B cell (primary cell): ENCODE data around the gene CCNK. TPM values are rescaled to one million over a fixed set of nuclear protein-coding genes. Genes with fewer than 3 reads are reported as not detected.

ENCODE experiments used
- ATAC-seq: fragments of 200-7000 bp; cut with Tn5 transposase; one replicate; pipeline ENCODE4 v1.10.0; 2021; ENCODE audit warnings: low read depth, mild to moderate bottlenecking, moderate number of reproducible peaks, moderate library complexity
- CTCF ChIA-PET: fragments of 350-600 bp; sonication (Branson Sonifier 250); formaldehyde crosslinking; loops from one replicate; lab custom pipeline; 2021; ENCODE audit warnings: antibody characterized with exemption, inconsistent platforms; lab: Charles Lee
- POLR2A ChIA-PET: fragments of 350-600 bp; sonication (Branson Sonifier 250); formaldehyde crosslinking; loops from one replicate; lab custom pipeline; 2021; ENCODE audit warnings: antibody characterized with exemption; lab: Charles Lee
- DNase-seq: peaks from one replicate; pipeline ENCODE4 v3.0.0; 2013
- H2AFZ ChIP-seq: 2 replicates; pipeline ENCODE4 v1.6.1; 2012; ENCODE audit warnings: mild to moderate bottlenecking, low read depth, low read length; ENCODE audit not compliant: insufficient read depth, poor library complexity, severe bottlenecking
- H3K27ac ChIP-seq, 2 donors: 1 replicate in 1 of 2; 2 replicates in 1 of 2; pipeline ENCODE4 v1.5.1; 2012 to 2013; ENCODE audit warnings: low read length in 2 of 2, mild to moderate bottlenecking in 2 of 2, moderate library complexity in 1 of 2
- H3K27me3 ChIP-seq, 4 experiments: fragments of 200-600 bp in 1 of 4; sonication (generic) in 1 of 4; replicated peaks in 1 of 4; 1 replicate in 2 of 4; 2 replicates in 2 of 4; pipeline versions ENCODE4 v1.6.1 to v1.7.0; 2013 to 2016; ENCODE audit warnings: low read length in 3 of 4, mild to moderate bottlenecking in 2 of 4, mixed read lengths in 1 of 4, moderate library complexity in 1 of 4; ENCODE audit not compliant: insufficient read depth in 4 of 4, control insufficient read depth in 3 of 4; ENCODE audit errors: control extremely low read depth in 1 of 4
- H3K36me3 ChIP-seq, 2 experiments: replicated peaks in 1 of 2; 1 replicate in 1 of 2; 2 replicates in 1 of 2; pipeline versions ENCODE4 v1.6.1 to v1.7.1; 2013; ENCODE audit warnings: low read length in 1 of 2; ENCODE audit not compliant: insufficient read depth in 2 of 2, control insufficient read depth in 1 of 2; ENCODE audit errors: control extremely low read depth in 1 of 2, extremely low read depth in 1 of 2
- H3K4me1 ChIP-seq, 2 donors: fragments of 200-600 bp in 1 of 2; sonication (generic) in 1 of 2; 1 replicate in 1 of 2; 2 replicates in 1 of 2; pipeline versions ENCODE4 v1.5.1 to v1.6.1; 2013 to 2017; ENCODE audit warnings: low read length in 2 of 2; ENCODE audit not compliant: control insufficient read depth in 2 of 2, insufficient read depth in 2 of 2
- H3K4me2 ChIP-seq: replicated peaks from 2 replicates; pipeline ENCODE3; 2012; ENCODE audit warnings: mild to moderate bottlenecking, low read depth, low read length; ENCODE audit not compliant: poor library complexity, severe bottlenecking
- H3K4me3 ChIP-seq, 5 experiments: fragments of 200-600 bp in 1 of 5; sonication (generic) in 1 of 5; 1 replicate in 3 of 5; 2 replicates in 2 of 5; pipeline versions ENCODE4 v1.5.1 to v1.7.0; 2011 to 2016; ENCODE audit warnings: low read length in 4 of 5, mild to moderate bottlenecking in 4 of 5, low read depth in 2 of 5, control low read depth in 1 of 5, moderate library complexity in 1 of 5; ENCODE audit not compliant: insufficient read depth in 1 of 5; ENCODE audit errors: control extremely low read depth in 1 of 5, extremely low read depth in 1 of 5
- H3K79me2 ChIP-seq: fragments of 200-600 bp; sonication (generic); one replicate; pipeline ENCODE4 v1.6.0; 2016; ENCODE audit warnings: low read length; ENCODE audit not compliant: control insufficient read depth, insufficient read depth
- H3K9ac ChIP-seq: fragments of 200-600 bp; sonication (generic); 2 replicates; pipeline ENCODE4 v1.6.1; 2017; ENCODE audit warnings: mild to moderate bottlenecking, low read length, moderate library complexity
- H3K9me3 ChIP-seq, 3 donors: one replicate each; pipeline versions ENCODE4 v1.6.1 to v1.7.1; 2013; ENCODE audit warnings: low read length in 2 of 3; ENCODE audit not compliant: control insufficient read depth in 2 of 3, insufficient read depth in 1 of 3; ENCODE audit errors: control extremely low read depth in 1 of 3
- H4K20me1 ChIP-seq: 2 replicates; pipeline ENCODE4 v1.6.0; 2012; ENCODE audit warnings: mild to moderate bottlenecking, low read length; ENCODE audit not compliant: insufficient read depth, control insufficient read depth, poor library complexity, severe bottlenecking
- H3K27ac Mint-ChIP-seq: one replicate; pipeline ENCODE4 v1.8.0; 2021; ENCODE audit warnings: mixed read lengths
- H3K27me3 Mint-ChIP-seq: one replicate; pipeline ENCODE4 v1.8.0; 2021; ENCODE audit warnings: mixed read lengths
- H3K4me1 Mint-ChIP-seq: one replicate; pipeline ENCODE4 v1.8.0; 2021; ENCODE audit warnings: mixed read lengths
- H3K4me3 Mint-ChIP-seq: one replicate; pipeline ENCODE4 v1.8.0; 2021; ENCODE audit warnings: mixed read lengths
- H3K9me3 Mint-ChIP-seq: one replicate; pipeline ENCODE4 v1.8.0; 2022; ENCODE audit warnings: mixed read lengths; ENCODE audit not compliant: insufficient read depth
- EZH2 ChIP-seq: IDR thresholded peaks from 2 replicates; pipeline ENCODE4 v1.6.1; 2012; ENCODE audit warnings: borderline replicate concordance, low read depth, mild to moderate bottlenecking, moderate library complexity, low read length; ENCODE audit not compliant: insufficient read depth, poor library complexity, severe bottlenecking
- WGBS: methylation state at CpG from one replicate; pipeline ENCODE4 v1.1.5; 2013; ENCODE audit warnings: missing lambda C conversion rate; ENCODE audit not compliant: insufficient coverage; 5-methylcytosine and 5-hydroxymethylcytosine counted together
- intact Hi-C: fragments of 100-400 bp; cut with micrococcal nuclease; formaldehyde crosslinking; loops from one replicate; pipeline ENCODE4 v1.10.0; 2022
- polyA plus RNA-seq: library from polyadenylated mRNA; depleted of rRNA; stranded (reverse); fragments of >200 nt; gene quantifications from 2 replicates; pipeline ENCODE4 v1.2.3, GENCODE V29; 2012
- total RNA-seq, 2 donors: library from RNA; stranded (reverse); fragments of 120-200 nt in 1 of 2; gene quantifications; 1 replicate in 1 of 2; 2 replicates in 1 of 2; pipeline versions ENCODE4 v1.2.3 to v1.2.4, GENCODE V29; 2013 to 2022
- TF ChIP-seq, protein P1 (sequence below): fragments of 200-600 bp; IDR thresholded peaks from one replicate; pipeline ENCODE4 v1.8.0; 2022; ENCODE audit warnings: antibody characterized with exemption, mild to moderate bottlenecking

Gene CCNK
- total and polyA plus RNA-seq, 2 donors (not counting 1 experiment from before 2014, with no cell fraction given): 17.5 to 82.0 TPM

GRCh38 chr14:99519931-99520421 lies 38.8 kb downstream of the CCNK start:
- Histone ChIP-seq H3K36me3 (no peaks in the 10 kb centered on the region), H3K79me2 (no peaks in the 10 kb centered on the region), H3K4me1 (no peaks in the 10 kb centered on the region), H3K27ac (no peak overlapping the region), H3K4me2 (no peak overlapping the region), H3K27me3 (no peaks in the 10 kb centered on the region), H3K9me3 (no peaks in the 10 kb centered on the region), H3K4me3 (no peak overlapping the region), H4K20me1 (no peaks in the 10 kb centered on the region), H3K9ac (no peak overlapping the region), H2AFZ (no peak overlapping the region)
- no peak overlapping the region for H3K4me3 Mint-ChIP-seq
- no peak for TF ChIP-seq EZH2
- TF ChIP-seq, protein P1, sequence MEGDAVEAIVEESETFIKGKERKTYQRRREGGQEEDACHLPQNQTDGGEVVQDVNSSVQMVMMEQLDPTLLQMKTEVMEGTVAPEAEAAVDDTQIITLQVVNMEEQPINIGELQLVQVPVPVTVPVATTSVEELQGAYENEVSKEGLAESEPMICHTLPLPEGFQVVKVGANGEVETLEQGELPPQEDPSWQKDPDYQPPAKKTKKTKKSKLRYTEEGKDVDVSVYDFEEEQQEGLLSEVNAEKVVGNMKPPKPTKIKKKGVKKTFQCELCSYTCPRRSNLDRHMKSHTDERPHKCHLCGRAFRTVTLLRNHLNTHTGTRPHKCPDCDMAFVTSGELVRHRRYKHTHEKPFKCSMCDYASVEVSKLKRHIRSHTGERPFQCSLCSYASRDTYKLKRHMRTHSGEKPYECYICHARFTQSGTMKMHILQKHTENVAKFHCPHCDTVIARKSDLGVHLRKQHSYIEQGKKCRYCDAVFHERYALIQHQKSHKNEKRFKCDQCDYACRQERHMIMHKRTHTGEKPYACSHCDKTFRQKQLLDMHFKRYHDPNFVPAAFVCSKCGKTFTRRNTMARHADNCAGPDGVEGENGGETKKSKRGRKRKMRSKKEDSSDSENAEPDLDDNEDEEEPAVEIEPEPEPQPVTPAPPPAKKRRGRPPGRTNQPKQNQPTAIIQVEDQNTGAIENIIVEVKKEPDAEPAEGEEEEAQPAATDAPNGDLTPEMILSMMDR: no peak
- H3K4me1 Mint-ChIP-seq: no peaks in the 10 kb centered on the region
- H3K9me3 Mint-ChIP-seq: no peaks in the 10 kb centered on the region
- DNase-seq (no peak), ATAC-seq (no peak)
- POLR2A ChIA-PET: no interaction called here
- CTCF ChIA-PET: interaction anchor here (1.2 kb wide), 2 partner anchors 9 to 109 kb away, joined by 3 to 6 read pairs; no protein-coding TSS in a partner anchor
- H3K27me3 Mint-ChIP-seq: no peaks in the 10 kb centered on the region
- WGBS: 89% methylated on average over 5 of the region's 6 CpGs
- H3K27ac Mint-ChIP-seq: no peak overlapping the region
- intact Hi-C loops: no loop called here

GRCh38 chr14:99520571-99521081 lies 39.4 kb downstream of the CCNK start:
- TF ChIP-seq, protein P1: no peak
- no peak for TF ChIP-seq EZH2
- CTCF ChIA-PET: interaction anchor here (0.9 kb wide), 1 partner anchor 107 kb away, joined by 3 read pairs; no protein-coding TSS in a partner anchor
- intact Hi-C loops: no loop called here

More at GRCh38 chr14:99520571-99521081, 39.4 kb downstream of the CCNK start:
- WGBS: 90% methylated on average over 10 of the region's 11 CpGs
- H3K4me1 Mint-ChIP-seq: no peaks in the 10 kb centered on the region
- H3K9me3 Mint-ChIP-seq: no peaks in the 10 kb centered on the region
- POLR2A ChIA-PET: no interaction called here
- H3K79me2 ChIP-seq: no peaks in the 10 kb centered on the region
- ATAC-seq: no peak
- H3K4me2 ChIP-seq: no peak overlapping the region
- H3K9me3 ChIP-seq: no peaks in the 10 kb centered on the region
- no peaks in the 10 kb centered on the region for H3K4me1 ChIP-seq
- no peak overlapping the region for H3K27ac ChIP-seq
- DNase-seq: no peak
- H3K4me3 ChIP-seq: no peak overlapping the region
- no peak overlapping the region for H2AFZ ChIP-seq
- H3K4me3 Mint-ChIP-seq: no peak overlapping the region
- no peak overlapping the region for H3K27ac Mint-ChIP-seq
- no peak overlapping the region for H3K9ac ChIP-seq
- no peaks in the 10 kb centered on the region for H3K27me3 Mint-ChIP-seq
- no peaks in the 10 kb centered on the region for H4K20me1 ChIP-seq
- H3K36me3 ChIP-seq: no peaks in the 10 kb centered on the region
- H3K27me3 ChIP-seq: no peaks in the 10 kb centered on the region
